Inferior parietal cortex (tissue), 1 donor: ENCODE measurements around the gene FOXN3.

ENCODE experiments used
- DNase-seq: peaks from one replicate; pipeline ENCODE4 v3.0.0-alpha.2; 2016; ENCODE audit errors: extremely low spot score

FOXN3 gene

GRCh38 chr14:89408907-89409700, 7.9 kb downstream of the FOXN3 start:
- no peak for DNase-seq

GRCh38 chr14:89407856-89408255, 9.2 kb downstream of the FOXN3 start:
- DNase-seq, result no peak

- no peak for DNase-seq
Measured at GRCh38 chr14:89406941-89407340, 10.1 kb downstream of the FOXN3 start.

DNA sequence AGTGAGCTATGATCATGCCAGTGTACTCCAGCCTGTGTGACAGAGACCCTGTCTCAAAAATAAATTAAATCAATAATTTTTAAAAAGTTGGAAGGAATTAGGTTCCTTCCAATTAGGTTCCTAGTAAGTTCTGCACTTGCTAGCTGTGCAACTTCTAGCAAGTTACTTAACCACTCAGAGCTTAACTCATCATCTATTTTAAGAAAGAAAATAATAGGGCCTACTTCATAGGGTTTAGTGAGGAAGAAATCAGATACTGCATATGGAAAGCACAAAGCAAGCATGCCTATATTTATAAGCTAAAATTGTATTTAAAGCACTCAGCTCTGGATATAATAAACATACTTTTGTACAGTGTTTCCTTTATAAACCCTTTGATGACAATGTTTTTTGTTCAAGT, 10.7 kb downstream of the FOXN3 start:
- DNase-seq, result no peak

DNA sequence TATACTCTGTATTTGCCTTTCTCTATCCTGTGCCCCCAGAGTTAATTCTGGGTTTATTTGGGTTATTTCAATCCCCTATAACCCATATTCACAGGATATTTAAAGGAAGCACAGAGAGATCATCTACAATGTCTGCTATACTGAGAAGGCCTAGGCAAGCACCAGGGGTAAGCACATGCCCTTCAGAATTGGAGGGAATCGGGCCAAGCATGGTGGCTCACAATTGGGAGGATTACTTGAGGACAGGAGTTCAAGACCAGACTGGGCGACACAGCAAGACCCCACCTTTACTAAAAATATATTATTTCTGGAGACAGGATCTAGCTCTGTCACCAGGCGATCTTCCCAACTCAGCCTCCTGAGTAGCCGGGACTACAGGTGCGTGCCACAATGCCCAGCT, 11.3 kb downstream of the FOXN3 start:
- no peak for DNase-seq

DNA sequence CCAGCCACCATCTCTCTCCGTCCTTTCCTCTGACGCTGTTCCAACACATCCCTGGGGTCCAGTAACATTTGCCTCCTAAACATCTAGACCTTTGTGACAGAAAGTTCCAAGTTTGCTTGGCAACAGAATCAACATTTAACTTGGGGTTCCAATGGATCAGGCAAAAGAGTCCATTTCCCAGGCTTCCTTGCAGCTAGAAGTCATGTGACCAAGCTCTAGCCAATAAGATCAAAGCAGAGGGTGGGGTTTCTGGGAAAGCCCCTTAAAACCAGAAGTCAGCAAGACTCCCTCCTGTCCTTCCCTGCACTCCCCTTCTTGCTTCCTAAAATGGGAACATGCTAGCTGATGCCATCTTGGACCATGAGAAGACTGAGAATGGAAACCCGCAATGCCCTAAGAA, 14.7 kb downstream of the FOXN3 start:
- no peak for DNase-seq

DNA sequence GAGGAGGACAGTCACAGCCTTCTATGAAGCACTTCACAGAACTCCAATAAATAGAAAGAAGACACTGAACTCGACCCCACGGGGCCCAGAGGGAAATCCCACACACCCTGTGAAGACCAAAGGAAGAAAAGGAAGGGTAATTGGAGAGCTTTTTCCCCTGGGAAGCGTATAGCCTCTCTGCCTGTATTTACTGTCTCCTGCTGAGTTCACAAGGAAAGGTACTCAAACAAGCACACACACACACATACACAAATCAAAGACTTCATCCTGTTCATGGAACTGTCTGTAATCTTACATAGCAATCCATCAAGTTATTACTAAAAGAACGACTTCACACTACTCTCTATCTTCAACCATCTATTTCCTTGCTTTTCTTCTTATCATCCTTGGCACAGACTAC, 15.3 kb downstream of the FOXN3 start:
- DNase-seq, result no peak

DNA sequence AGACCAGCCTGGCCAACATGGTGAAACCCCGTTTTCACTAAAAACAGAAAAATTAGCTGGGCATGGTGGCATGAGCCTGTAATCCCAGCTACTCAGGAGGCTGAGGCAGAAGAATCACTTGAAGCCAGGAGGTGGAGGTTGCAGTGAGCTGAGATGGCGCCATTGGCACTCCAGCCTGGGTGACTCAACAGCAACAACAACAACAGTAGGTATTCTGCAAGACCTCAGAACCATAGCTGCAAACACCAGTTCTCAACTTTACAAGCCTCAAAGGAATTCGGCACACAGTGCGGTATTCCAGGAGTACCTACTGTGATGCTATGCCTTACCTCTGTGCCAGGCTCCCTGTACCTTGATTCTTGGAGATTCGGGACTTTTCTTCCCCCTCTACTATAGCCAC, 15.8 kb downstream of the FOXN3 start:
- DNase-seq, result no peak

GRCh38 chr14:89400529-89400928, 16.5 kb downstream of the FOXN3 start:
- DNase-seq, result no peak

DNA sequence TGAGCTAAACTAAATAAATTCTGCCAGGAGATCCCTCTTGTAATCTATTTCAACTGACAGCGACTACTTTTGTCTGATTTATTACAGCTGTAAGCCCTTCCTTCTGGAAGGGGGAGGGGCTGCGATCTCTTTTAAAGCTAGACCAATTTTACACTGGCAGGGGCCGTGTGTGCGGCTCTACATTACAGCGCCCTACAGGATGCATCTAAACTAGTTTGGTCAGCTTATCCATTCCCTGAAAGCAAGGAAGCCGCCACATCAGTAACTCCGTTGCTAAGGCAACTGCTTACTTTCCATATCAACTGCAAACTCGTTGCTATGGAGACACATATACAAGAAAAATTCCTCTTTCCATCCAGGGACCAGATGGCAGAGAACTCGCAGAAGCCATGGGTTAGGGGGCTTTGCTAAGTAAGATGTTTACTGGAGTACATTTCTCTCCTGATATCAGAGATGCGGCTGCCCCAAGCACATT, 17.4 kb downstream of the FOXN3 start:
- no peak for DNase-seq

DNA sequence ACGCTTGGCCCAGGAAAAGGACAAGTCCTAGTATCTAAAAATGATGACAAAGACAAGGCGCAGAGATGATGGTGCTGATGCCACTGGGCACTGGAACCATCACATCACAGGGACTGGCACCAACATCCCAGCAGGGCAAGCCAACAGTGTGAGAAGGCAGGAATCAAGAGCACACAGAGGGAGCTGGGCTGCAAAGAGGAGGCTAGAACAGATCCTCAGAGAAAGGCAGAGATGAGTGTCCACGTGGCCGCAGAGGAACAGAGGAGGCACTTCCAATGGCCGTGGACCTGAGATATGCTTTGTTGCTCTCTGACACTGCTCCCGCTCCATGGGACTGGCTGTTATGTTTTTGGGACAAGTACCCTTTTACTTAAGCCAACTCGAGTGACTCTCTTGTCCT, 17.9 kb downstream of the FOXN3 start:
- no peak for DNase-seq

DNA sequence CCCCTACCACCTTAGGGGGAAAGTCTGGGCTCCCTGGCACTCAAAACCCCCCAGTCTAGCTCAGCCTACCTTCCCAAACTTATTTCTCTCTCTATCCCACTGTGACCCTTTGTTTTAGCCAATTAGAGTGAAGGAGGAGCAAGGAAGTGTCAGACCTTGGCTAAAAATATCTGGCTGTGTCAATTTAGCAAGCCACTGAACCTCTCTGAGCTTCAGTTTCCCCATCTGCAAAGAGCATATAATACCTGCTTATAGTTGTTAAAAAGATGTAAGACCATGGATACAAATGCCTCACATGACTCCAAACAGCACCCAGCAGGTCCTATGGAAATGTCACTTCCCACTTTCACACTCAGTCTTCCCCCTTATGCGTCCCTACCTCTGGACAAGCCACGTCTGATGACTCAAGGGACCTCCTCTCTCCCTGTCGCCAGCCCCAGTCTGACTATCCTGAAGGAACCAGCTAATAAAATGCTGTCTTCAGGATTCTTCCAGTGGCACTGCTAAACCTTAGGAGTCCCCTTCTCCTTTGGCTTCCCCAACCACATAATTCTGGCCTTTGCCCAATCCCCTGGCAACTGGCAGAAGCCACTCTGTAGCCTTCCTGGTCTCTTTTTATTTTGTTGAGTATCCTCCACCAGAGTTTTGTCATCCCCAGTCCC, 19.3 kb downstream of the FOXN3 start:
- DNase-seq, result no peak

DNA sequence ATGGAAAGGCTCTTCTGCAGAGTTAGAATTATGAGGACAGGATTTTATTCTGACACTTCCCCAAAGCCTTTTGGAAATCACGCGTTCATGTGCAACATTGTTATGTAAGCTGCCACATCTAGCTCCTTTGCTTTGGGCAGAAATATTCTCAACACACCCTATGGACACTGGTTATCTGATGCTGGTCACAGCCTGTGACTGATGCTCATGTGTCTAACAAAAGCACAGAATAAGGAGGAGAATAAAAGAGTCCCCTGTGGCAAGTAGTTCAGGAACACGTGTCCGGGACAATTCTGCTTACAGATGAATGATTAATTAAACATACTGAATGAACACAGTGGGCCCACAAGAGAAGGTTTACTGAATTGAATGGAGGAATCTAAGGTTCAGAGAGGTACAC, 22.1 kb downstream of the FOXN3 start:
- peak; percentile 63 for DNase-seq

GRCh38 chr14:89393222-89393745, 23.7 kb downstream of the FOXN3 start:
- no peak for DNase-seq

- DNase-seq, result no peak
Measured at GRCh38 chr14:89392181-89392580, 24.9 kb downstream of the FOXN3 start.

DNA sequence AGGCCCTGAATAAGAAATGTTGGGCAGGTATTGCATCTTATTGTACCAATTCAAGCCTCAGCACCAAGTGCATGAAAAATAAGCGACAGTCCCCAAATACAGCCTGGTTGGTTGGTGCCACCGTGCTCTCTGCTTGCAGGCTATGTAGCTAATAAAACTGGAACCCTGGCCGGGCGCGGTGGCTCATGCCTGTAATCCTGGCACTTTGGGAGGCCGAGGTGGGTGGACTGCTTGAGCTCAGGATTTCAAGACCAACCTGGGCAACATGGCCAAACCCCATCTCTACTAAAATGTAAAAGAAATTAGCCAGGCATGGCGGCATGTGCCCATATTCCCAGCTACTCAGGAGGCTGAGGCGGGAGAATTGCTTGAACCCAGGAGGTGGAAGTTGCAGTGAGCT, 25.5 kb downstream of the FOXN3 start:
- DNase-seq, result no peak

GRCh38 chr14:89391123-89391522, 25.9 kb downstream of the FOXN3 start:
- DNase-seq, result no peak

DNA sequence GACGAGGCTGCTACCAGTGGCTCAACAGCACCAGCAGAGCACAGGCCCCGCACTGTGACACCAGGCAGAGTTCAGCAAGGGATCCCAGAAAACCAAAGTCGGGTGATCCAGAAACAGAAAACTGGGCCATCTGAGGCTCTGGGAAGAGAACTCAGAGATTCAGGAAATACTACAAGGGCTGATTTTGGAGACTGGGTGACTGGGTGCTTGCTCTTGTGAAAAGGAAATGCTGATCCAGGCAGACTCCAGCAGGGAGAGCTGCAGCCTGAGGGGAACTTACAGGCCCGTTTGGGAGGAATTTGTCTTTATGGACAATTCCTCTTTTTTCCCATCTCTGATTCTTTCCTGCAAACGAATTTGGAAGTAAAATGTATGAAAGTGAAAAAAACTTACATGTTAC, 28.2 kb downstream of the FOXN3 start:
- DNase-seq, result no peak

- no peak for DNase-seq
Measured at GRCh38 chr14:89387922-89388685, 28.9 kb downstream of the FOXN3 start.

- DNase-seq, result no peak
Measured at GRCh38 chr14:89386212-89386886, 30.7 kb downstream of the FOXN3 start.

GRCh38 chr14:89384636-89385035, 32.4 kb downstream of the FOXN3 start:
- DNase-seq, result no peak

- DNase-seq, result no peak
Measured at GRCh38 chr14:89384023-89384422, 33.0 kb downstream of the FOXN3 start.
